Measurements from ENCODE around the gene TRMO. TPM values are rescaled to one million over a fixed set of nuclear protein-coding genes. Genes with fewer than 3 reads are reported as not detected.

Gene TRMO
- total and polyA plus RNA-seq, 9 of the 15 experiments (the other 6 are each of a cell fraction or from before 2014, with no cell fraction given) = 5.6 to 22.4 (median 16.2) TPM

DNA sequence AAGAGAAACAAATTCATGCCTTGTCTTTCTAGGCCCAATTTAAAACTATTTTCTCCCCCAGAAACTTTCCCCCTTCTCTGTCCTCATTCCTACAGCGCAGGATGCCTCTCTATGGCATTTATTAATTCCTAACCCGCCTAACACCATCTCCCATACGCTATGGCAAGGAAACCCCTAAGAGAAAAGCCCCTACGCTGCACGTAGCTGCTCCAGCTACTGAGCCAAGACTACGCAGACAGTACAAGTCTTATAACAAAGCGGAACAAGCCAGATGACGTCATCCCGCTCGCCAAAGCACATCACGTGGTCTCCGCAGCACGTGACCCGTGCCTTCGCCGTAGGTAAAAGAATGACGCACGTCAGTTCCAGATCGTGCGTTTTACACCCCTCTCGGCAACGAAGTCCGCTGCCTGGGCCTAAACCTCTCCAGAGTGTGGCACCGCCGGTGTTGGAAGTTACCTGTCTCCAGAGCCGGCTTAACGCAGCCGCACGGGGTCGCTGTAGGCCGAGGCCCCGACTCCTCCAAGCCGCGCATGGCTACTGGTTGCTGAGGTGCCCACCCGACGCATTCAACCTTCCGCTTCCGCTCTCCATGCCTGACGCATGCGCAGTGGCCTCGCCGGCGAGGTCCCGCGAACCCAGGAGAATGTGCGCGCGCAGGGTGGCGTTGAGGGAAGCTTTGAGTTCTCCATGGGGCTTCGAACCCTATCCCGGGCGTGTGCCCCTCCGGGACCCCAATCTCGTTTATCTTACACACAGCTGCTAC is at the start of gene TRMO (continued):
- TF ChIP-seq BHLHE40 (IDR thresholded peaks at IDR 0.05; ENCODE audit: low read length) (peak; percentile 98), PHF20 (IDR thresholded peaks at IDR 0.05; ENCODE audit: partially characterized antibody) (no peak), LARP7 (IDR thresholded peaks at IDR 0.05) (no peak), ZSCAN32 (CRISPR knock-in tag; IDR thresholded peaks at IDR 0.05) (peak; percentile 33; the same call in 1 of the 2 replicates), ASH1L (IDR thresholded peaks at IDR 0.05; ENCODE audit: borderline replicate concordance, low read depth, partially characterized antibody) (peak; percentile 36), CBFA2T3 (IDR thresholded peaks at IDR 0.05) (no peak), SAP30 (IDR thresholded peaks at IDR 0.05; ENCODE audit: borderline replicate concordance, insufficient read depth, low read depth, low read length, poor library complexity, severe bottlenecking) (peak; percentile 96), HSF4 (CRISPR knock-in tag; IDR thresholded peaks at IDR 0.05; ENCODE audit: borderline replicate concordance) (peak; percentile 66; the same call in 1 of the 2 replicates), DPF2 (IDR thresholded peaks at IDR 0.05) (peak; percentile 72), IFI16 (CRISPR knock-in tag; IDR thresholded peaks at IDR 0.05) (no peak), ZFPM2 (CRISPR knock-in tag; IDR thresholded peaks at IDR 0.05) (0 out of 2 replicates have a peak, but pooled peaks have one; percentile 43), L3MBTL2 (IDR thresholded peaks at IDR 0.05) (peak; percentile 97), SMC3 (conservative IDR thresholded peaks at IDR 0.05; ENCODE audit: insufficient read depth, low read depth, low read length) (peak; percentile 60; the same call in 1 of the 2 replicates), ZKSCAN3 (CRISPR knock-in tag; IDR thresholded peaks at IDR 0.05) (no peak; the same call in 1 of the 2 replicates), MECOM (CRISPR knock-in tag; IDR thresholded peaks at IDR 0.05) (peak; percentile 65; the same call in 1 of the 2 replicates), HDAC2 (IDR thresholded peaks at IDR 0.05) (peak; percentile 99), TBL1XR1 (IDR thresholded peaks at IDR 0.05; ENCODE audit: low read length in 2 of 2) (peak in 1 of 2 experiments; percentile 65; a peak in 2 of 4 replicates)
- TF ChIP-seq, protein P1, sequence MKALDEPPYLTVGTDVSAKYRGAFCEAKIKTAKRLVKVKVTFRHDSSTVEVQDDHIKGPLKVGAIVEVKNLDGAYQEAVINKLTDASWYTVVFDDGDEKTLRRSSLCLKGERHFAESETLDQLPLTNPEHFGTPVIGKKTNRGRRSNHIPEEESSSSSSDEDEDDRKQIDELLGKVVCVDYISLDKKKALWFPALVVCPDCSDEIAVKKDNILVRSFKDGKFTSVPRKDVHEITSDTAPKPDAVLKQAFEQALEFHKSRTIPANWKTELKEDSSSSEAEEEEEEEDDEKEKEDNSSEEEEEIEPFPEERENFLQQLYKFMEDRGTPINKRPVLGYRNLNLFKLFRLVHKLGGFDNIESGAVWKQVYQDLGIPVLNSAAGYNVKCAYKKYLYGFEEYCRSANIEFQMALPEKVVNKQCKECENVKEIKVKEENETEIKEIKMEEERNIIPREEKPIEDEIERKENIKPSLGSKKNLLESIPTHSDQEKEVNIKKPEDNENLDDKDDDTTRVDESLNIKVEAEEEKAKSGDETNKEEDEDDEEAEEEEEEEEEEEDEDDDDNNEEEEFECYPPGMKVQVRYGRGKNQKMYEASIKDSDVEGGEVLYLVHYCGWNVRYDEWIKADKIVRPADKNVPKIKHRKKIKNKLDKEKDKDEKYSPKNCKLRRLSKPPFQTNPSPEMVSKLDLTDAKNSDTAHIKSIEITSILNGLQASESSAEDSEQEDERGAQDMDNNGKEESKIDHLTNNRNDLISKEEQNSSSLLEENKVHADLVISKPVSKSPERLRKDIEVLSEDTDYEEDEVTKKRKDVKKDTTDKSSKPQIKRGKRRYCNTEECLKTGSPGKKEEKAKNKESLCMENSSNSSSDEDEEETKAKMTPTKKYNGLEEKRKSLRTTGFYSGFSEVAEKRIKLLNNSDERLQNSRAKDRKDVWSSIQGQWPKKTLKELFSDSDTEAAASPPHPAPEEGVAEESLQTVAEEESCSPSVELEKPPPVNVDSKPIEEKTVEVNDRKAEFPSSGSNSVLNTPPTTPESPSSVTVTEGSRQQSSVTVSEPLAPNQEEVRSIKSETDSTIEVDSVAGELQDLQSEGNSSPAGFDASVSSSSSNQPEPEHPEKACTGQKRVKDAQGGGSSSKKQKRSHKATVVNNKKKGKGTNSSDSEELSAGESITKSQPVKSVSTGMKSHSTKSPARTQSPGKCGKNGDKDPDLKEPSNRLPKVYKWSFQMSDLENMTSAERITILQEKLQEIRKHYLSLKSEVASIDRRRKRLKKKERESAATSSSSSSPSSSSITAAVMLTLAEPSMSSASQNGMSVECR (CRISPR knock-in tag; IDR thresholded peaks at IDR 0.05) = peak; percentile 99
- TF ChIP-seq, protein P2, sequence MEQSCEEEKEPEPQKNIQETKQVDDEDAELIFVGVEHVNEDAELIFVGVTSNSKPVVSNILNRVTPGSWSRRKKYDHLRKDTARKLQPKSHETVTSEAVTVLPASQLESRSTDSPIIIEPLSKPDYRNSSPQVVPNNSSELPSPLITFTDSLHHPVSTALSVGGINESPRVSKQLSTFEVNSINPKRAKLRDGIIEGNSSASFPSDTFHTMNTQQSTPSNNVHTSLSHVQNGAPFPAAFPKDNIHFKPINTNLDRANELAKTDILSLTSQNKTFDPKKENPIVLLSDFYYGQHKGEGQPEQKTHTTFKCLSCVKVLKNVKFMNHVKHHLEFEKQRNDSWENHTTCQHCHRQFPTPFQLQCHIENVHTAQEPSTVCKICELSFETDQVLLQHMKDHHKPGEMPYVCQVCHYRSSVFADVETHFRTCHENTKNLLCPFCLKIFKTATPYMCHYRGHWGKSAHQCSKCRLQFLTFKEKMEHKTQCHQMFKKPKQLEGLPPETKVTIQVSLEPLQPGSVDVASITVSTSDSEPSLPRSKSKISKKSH (CRISPR knock-in tag; IDR thresholded peaks at IDR 0.05) = no peak
- TF ChIP-seq, protein P3, sequence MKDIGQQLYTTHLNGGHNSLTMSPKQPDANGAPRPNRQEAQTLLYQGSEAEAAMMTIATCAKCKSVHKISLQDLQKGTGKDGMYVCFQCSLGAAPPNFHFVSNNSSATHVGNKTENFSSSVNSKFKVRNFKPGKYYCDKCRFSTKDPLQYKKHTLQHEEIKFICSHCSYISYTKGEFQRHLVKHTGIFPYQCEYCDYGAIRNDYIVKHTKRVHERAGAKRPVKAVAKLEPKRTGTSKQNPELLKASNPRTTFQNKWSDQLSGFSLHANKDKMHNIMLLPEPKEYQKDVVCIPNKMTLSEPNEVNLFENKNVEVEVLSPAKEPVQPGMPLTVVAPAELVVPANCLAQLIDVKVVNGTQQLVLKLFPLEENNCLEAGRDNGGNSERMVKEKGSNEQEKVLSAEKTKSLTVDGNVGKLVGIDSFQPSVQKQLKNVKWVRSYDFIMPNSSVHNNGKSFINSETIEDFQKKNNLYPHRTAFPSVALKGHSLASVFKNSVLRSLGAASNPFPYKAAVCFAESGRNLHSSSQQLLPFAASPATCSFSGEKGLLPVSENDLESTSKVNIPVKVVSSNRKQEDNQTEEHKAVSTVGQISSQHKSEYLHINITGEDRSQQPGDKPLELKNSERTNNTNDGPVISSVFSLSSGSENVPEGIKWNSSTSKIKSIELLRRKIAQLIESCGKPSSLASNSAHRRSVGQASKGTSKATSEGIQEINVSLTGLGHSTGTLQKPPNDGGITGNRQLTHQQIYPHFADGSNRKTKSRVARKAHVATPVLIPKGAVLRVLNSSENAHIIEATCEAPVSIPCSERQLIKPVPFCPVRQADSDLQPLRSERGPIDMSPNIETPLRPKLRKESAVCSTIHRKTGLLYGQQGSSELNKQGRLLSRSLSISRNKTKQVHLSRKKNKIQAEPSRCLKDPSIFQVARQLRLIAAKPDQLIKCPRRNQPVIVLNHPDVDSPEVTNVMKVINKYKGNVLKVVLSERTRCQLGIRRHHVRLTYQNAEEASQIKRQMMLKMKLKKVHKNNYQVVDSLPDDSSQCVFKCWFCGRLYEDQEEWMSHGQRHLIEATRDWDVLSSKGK (CRISPR knock-in tag; IDR thresholded peaks at IDR 0.05) = peak; percentile 45; the same call in 1 of the 2 replicates
